Pancreas (tissue), 10 donors: ENCODE data around the gene QARS1. TPM values are rescaled to one million over a fixed set of nuclear protein-coding genes. Genes with fewer than 3 reads are reported as not detected.
A peak's percentile ranks its signal among the peaks of the same experiment; 100 is the strongest.

Experiments
- ATAC-seq, 4 donors: fragments of 200-7000 bp; cut with Tn5 transposase; one replicate each; pipeline versions ENCODE4 v1.8.0 to v1.9.1; 2020; ENCODE audit warnings: mild to moderate bottlenecking in 4 of 4, moderate library complexity in 4 of 4
- DNase-seq, 6 donors: peaks; one replicate each; pipeline ENCODE4 v3.0.0-alpha.2; 2020
- FAIRE-seq: peaks from 2 replicates; lab custom pipeline; 2012; peaks lifted over from hg19 to GRCh38; lab: Jason Lieb, UNC
- H3K27ac ChIP-seq, 4 donors: fragments of 200-600 bp; sonication (generic); 1 replicate in 3 of 4; 2 replicates in 1 of 4; pipeline versions ENCODE4 v1.5.0 to v1.8.0; 2020
- H3K27me3 ChIP-seq, 4 donors: fragments of 200-600 bp; one replicate each; pipeline ENCODE4 v1.8.0; 2021
- H3K36me3 ChIP-seq, 3 donors: fragments of 200-600 bp; sonication (generic) in 1 of 3; one replicate each; pipeline versions ENCODE4 v1.5.0 to v1.8.0; 2020 to 2021
- H3K4me1 ChIP-seq, 3 donors: fragments of 200-600 bp; one replicate each; pipeline ENCODE4 v1.8.0; 2021
- H3K4me3 ChIP-seq, 4 donors: fragments of 200-600 bp; sonication (generic) in 2 of 4; one replicate each; pipeline versions ENCODE4 v1.5.0 to v1.8.0; 2020 to 2021
- H3K9me3 ChIP-seq, 4 donors: fragments of 200-600 bp; one replicate each; pipeline ENCODE4 v1.8.0; 2021
- CTCF ChIP-seq, 4 donors: fragments of 200-600 bp; sonication (generic) in 3 of 4; IDR thresholded peaks; one replicate each; pipeline versions ENCODE4 v1.5.0 to v1.8.0; 2021; ENCODE audit warnings: antibody characterized with exemption in 4 of 4
- WGBS, 2 donors: extraction: QIAGEN DNeasy Blood & Tissue Kit; methylation state at CpG; one replicate each; pipeline ENCODE4 v1.1.7; 2013; 5-methylcytosine and 5-hydroxymethylcytosine counted together
- intact Hi-C, 3 donors: fragments of 100-400 bp; cut with DNase I; formaldehyde crosslinking; loops; one replicate each; pipeline versions ENCODE4 v1.11.1 to v1.14.2; 2022
- polyA plus RNA-seq, 2 donors: library from polyadenylated mRNA; stranded (reverse); fragments of 200-250 nt; gene quantifications; one replicate each; pipeline ENCODE4 v1.2.3, GENCODE V29; 2013
- total RNA-seq, 6 donors: library from RNA; stranded (reverse); fragmentation: NEBNext Ultra II Directional in 4 of 6; extraction: Animal tissue kit (Norgen Biotek cat#: 25700) in 4 of 6; gene quantifications; one replicate each; pipeline versions ENCODE4 v1.2.1 to v1.2.4, GENCODE V29; 2021 to 2023
- donor health status: healthy with polysubstance abuse.
- donor health status: DM: no; HTN: no; CAD: no; lungs with moderate emphysema.
- donor health status: DM: no; HTN: no; CAD: no.
- donor health status: control.
- donor health status: control.
- donor health status: Bipolar disorder and iron deficiency.
- donor health status: DM: yes; HTN: yes; CAD: no.
- donor health status: DM: no; HTN: no; CAD: no.
- donor health status: DM: no; HTN: no; CAD: no.
- donor health status: DM: yes; HTN: yes; CAD: no.

Gene QARS1
- total RNA-seq = 100 to 1,000 TPM in 5 of 6 donors, 10 to 100 TPM in 1; 82.0 to 148 (median 131) TPM
- 100 to 1,000 TPM; 197 to 213 TPM for polyA plus RNA-seq

GRCh38 chr3:49104427-49105291, at the start of gene QARS1:
TSS of gene QARS1 (minus strand) at chr3:49104757. CDS start at chr3:49104733, 24 bp downstream.
- H3K27me3 ChIP-seq = no peaks in the 10 kb centered on the region
- H3K36me3 ChIP-seq = peaks cover 3 to 32% (median 20%) of the 10 kb centered on the region in 3 donors
- DNase-seq (peak; percentile 90 to 96 (median 91)), ATAC-seq (peak; percentile 98 to 100 (median 99)), FAIRE-seq (peak; percentile 85)
- WGBS, 2 donors = 1 to 2% methylated on average over 50 of the region's 50 CpGs
- intact Hi-C loops = no loop called here
- no peaks in the 10 kb centered on the region for H3K9me3 ChIP-seq
- no peak for TF ChIP-seq CTCF (IDR thresholded peaks at IDR 0.05)
- H3K4me1 ChIP-seq = peaks cover 5 to 14% (median 7%) of the 10 kb centered on the region in 3 donors
- H3K4me3 ChIP-seq = peak within 1 kb of the TSS; percentile 65 to 99 (median 80)
- peak within 1 kb of the TSS; percentile 33 to 74 (median 66) for H3K27ac ChIP-seq

GRCh38 chr3:49153349-49153912, 48.9 kb upstream of the QARS1 start:
- Histone ChIP-seq H3K36me3 (no peaks in the 10 kb centered on the region), H3K9me3 (no peaks in the 10 kb centered on the region), H3K27me3 (no peaks in the 10 kb centered on the region), H3K4me3 (no peak overlapping the region), H3K4me1 (no peaks in the 10 kb centered on the region), H3K27ac (no peak overlapping the region)
- WGBS, 2 donors = 65 to 68% methylated on average over 3 of the region's 3 CpGs
- intact Hi-C loops = no loop called here
- FAIRE-seq = no peak
- DNase-seq = no peak
- no peak for ATAC-seq
- no peak for TF ChIP-seq CTCF (IDR thresholded peaks at IDR 0.05)

- ATAC-seq (no peak), DNase-seq (no peak), FAIRE-seq (no peak)
- TF ChIP-seq CTCF (IDR thresholded peaks at IDR 0.05) = no peak
- intact Hi-C loops = no loop called here
- WGBS, 2 donors = 78 to 85% methylated on average over 2 of the region's 2 CpGs
- no peaks in the 10 kb centered on the region for H3K36me3 ChIP-seq
- no peaks in the 10 kb centered on the region for H3K9me3 ChIP-seq
- H3K4me1 ChIP-seq = no peaks in the 10 kb centered on the region
- H3K27ac ChIP-seq = no peak overlapping the region
- no peaks in the 10 kb centered on the region for H3K27me3 ChIP-seq
- no peak overlapping the region for H3K4me3 ChIP-seq
Observed at GRCh38 chr3:49151610-49152009, 47.1 kb upstream of the QARS1 start.

GRCh38 chr3:49148159-49148558, 43.6 kb upstream of the QARS1 start:
- Histone ChIP-seq H3K27me3 (no peaks in the 10 kb centered on the region), H3K4me1 (no peaks in the 10 kb centered on the region), H3K9me3 (no peaks in the 10 kb centered on the region), H3K4me3 (no peak overlapping the region), H3K36me3 (no peaks in the 10 kb centered on the region), H3K27ac (no peak overlapping the region)
- DNase-seq = no peak
- TF ChIP-seq CTCF (IDR thresholded peaks at IDR 0.05) = no peak
- FAIRE-seq = no peak
- no peak for ATAC-seq
- 63 to 82% methylated on average over 5 of the region's 5 CpGs for WGBS, 2 donors
- intact Hi-C loops = no loop called here
